ENCODE measurements around the gene UBE2J1. TPM values are rescaled to one million over a fixed set of nuclear protein-coding genes. Genes with fewer than 3 reads are reported as not detected.
"Not testable (repeated sequence)": the region's sequence is repeated elsewhere in the genome, so short reads cannot be mapped to it uniquely, and the experiment has no call there.

The UBE2J1 gene
- total RNA-seq, 1 donor, result 50.9 TPM

- no peak for DNase-seq (ENCODE audit: low read depth)
- no peak overlapping the region for H3K4me3 ChIP-seq (ENCODE audit: low read depth, low read length)
- no peak for TF ChIP-seq CTCF (IDR thresholded peaks at IDR 0.05; ENCODE audit: insufficient read depth, low read length)
Measured at GRCh38 chr6:89302195-89302770, 50.2 kb downstream of the UBE2J1 start.

GRCh38 chr6:89301586-89302194, 50.8 kb downstream of the UBE2J1 start:
- TF ChIP-seq CTCF (IDR thresholded peaks at IDR 0.05; ENCODE audit: insufficient read depth, low read length), result no peak
- DNase-seq (ENCODE audit: low read depth), result no peak
- H3K4me3 ChIP-seq (ENCODE audit: low read depth, low read length), result no peak overlapping the region

GRCh38 chr6:89299466-89299850, 53.1 kb downstream of the UBE2J1 start:
- no peak overlapping the region for H3K4me3 ChIP-seq (ENCODE audit: low read depth, low read length)
- peak; percentile 17 for TF ChIP-seq CTCF (IDR thresholded peaks at IDR 0.05; ENCODE audit: insufficient read depth, low read length)
- DNase-seq (ENCODE audit: low read depth), result no peak

GRCh38 chr6:89298680-89299465, 53.6 kb downstream of the UBE2J1 start:
- H3K4me3 ChIP-seq (ENCODE audit: low read depth, low read length), result no peak overlapping the region
- DNase-seq (ENCODE audit: low read depth), result peak; percentile 15
- TF ChIP-seq CTCF (IDR thresholded peaks at IDR 0.05; ENCODE audit: insufficient read depth, low read length), result no peak

GRCh38 chr6:89297695-89298351, 54.7 kb downstream of the UBE2J1 start:
- H3K4me3 ChIP-seq (ENCODE audit: low read depth, low read length), result no peak overlapping the region
- peak; percentile 95 for DNase-seq (ENCODE audit: low read depth)
- TF ChIP-seq CTCF (IDR thresholded peaks at IDR 0.05; ENCODE audit: insufficient read depth, low read length), result no peak

GRCh38 chr6:89295981-89296380, 56.5 kb downstream of the UBE2J1 start:
- TF ChIP-seq CTCF (IDR thresholded peaks at IDR 0.05; ENCODE audit: insufficient read depth, low read length), result no peak
- no peak for DNase-seq (ENCODE audit: low read depth)
- H3K4me3 ChIP-seq (ENCODE audit: low read depth, low read length), result no peak overlapping the region

GRCh38 chr6:89295116-89295515, 57.4 kb downstream of the UBE2J1 start:
- DNase-seq (ENCODE audit: low read depth); H3K4me3 ChIP-seq (ENCODE audit: low read depth, low read length): not testable (repeated sequence)

Measured in fibroblast of the aortic adventitia (primary cell).